ENCODE results near the gene PTH1R.

The PTH1R gene

DNA sequence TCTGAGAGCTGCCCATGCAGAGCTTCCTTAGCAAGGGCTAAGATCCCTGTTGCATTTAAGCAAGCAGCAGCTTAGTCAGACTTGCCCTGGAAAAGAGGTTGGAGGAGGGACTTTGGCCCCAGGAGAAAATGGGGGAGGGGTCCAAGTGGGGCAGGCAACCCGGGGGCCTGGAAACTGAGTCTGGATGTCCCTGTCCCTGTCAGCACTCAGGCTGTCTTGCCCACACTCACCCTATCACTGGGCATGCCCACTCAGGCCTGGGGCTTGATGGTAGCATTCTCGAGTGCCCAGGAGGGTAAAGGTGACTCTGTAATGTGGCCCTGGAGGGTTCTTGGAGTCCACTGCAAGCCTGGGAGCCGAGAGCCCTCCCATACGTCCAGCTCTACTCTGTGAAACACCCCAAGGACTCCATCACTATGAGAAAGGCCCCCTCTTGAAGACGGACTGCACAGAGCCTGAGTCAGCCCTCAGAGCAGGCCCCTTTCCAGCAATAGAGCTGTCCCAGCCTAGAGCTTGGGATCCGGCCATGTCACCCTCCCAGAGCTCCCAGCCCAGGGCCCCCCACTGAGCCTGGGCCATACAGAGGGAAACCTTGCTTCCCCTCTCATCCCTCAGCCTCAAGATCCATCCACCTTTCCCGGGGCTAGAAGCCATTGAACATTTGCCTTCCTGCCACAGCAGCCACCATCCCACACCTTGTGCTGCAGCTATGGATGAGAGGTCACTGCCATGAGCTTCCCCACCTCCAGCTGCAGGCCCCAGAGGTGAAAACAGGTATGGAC, 27.6 kb upstream of the PTH1R start:
- Histone ChIP-seq H3K27me3 (ENCODE audit: insufficient read depth, poor library complexity, severe bottlenecking) (no peaks in the 10 kb centered on the region), H3K4me3 (ENCODE audit: severe bottlenecking) (no peak overlapping the region), H3K4me1 (ENCODE audit: insufficient read depth, poor library complexity, severe bottlenecking) (no peaks in the 10 kb centered on the region), H3K27ac (ENCODE audit: poor library complexity, severe bottlenecking) (no peak overlapping the region), H3K36me3 (ENCODE audit: low read depth) (no peaks in the 10 kb centered on the region), H3K9me3 (ENCODE audit: severe bottlenecking) (no peaks in the 10 kb centered on the region)
- TF ChIP-seq, protein P1, sequence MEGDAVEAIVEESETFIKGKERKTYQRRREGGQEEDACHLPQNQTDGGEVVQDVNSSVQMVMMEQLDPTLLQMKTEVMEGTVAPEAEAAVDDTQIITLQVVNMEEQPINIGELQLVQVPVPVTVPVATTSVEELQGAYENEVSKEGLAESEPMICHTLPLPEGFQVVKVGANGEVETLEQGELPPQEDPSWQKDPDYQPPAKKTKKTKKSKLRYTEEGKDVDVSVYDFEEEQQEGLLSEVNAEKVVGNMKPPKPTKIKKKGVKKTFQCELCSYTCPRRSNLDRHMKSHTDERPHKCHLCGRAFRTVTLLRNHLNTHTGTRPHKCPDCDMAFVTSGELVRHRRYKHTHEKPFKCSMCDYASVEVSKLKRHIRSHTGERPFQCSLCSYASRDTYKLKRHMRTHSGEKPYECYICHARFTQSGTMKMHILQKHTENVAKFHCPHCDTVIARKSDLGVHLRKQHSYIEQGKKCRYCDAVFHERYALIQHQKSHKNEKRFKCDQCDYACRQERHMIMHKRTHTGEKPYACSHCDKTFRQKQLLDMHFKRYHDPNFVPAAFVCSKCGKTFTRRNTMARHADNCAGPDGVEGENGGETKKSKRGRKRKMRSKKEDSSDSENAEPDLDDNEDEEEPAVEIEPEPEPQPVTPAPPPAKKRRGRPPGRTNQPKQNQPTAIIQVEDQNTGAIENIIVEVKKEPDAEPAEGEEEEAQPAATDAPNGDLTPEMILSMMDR (IDR thresholded peaks at IDR 0.05; ENCODE audit: poor library complexity, severe bottlenecking) = no peak
- DNase-seq (ENCODE audit: low spot score) = no peak
- ATAC-seq (ENCODE audit: low read depth) = no peak

GRCh38 chr3:46850468-46850779, 27.1 kb upstream of the PTH1R start:
- TF ChIP-seq, protein P1 (IDR thresholded peaks at IDR 0.05; ENCODE audit: poor library complexity, severe bottlenecking) = no peak

GRCh38 chr3:46851364-46852333, 25.9 kb upstream of the PTH1R start:
- H3K27me3 ChIP-seq (ENCODE audit: insufficient read depth, poor library complexity, severe bottlenecking) = no peaks in the 10 kb centered on the region
- no peaks in the 10 kb centered on the region for H3K4me1 ChIP-seq (ENCODE audit: insufficient read depth, poor library complexity, severe bottlenecking)
- no peaks in the 10 kb centered on the region for H3K9me3 ChIP-seq (ENCODE audit: severe bottlenecking)
- DNase-seq (ENCODE audit: low spot score) (peak; percentile 38), ATAC-seq (ENCODE audit: low read depth) (no peak)
- H3K4me3 ChIP-seq (ENCODE audit: severe bottlenecking) = no peak overlapping the region
- H3K36me3 ChIP-seq (ENCODE audit: low read depth) = no peaks in the 10 kb centered on the region
- no peak overlapping the region for H3K27ac ChIP-seq (ENCODE audit: poor library complexity, severe bottlenecking)
- TF ChIP-seq, protein P1 (IDR thresholded peaks at IDR 0.05; ENCODE audit: poor library complexity, severe bottlenecking) = no peak

More at GRCh38 chr3:46850468-46850779, 27.1 kb upstream of the PTH1R start:
- no peak overlapping the region for H3K27ac ChIP-seq (ENCODE audit: poor library complexity, severe bottlenecking)
- ATAC-seq (ENCODE audit: low read depth) = no peak
- no peak for DNase-seq (ENCODE audit: low spot score)
- no peak overlapping the region for H3K4me3 ChIP-seq (ENCODE audit: severe bottlenecking)
- H3K9me3 ChIP-seq (ENCODE audit: severe bottlenecking) = no peaks in the 10 kb centered on the region
- H3K36me3 ChIP-seq (ENCODE audit: low read depth) = no peaks in the 10 kb centered on the region
- no peaks in the 10 kb centered on the region for H3K4me1 ChIP-seq (ENCODE audit: insufficient read depth, poor library complexity, severe bottlenecking)
- no peaks in the 10 kb centered on the region for H3K27me3 ChIP-seq (ENCODE audit: insufficient read depth, poor library complexity, severe bottlenecking)

DNA sequence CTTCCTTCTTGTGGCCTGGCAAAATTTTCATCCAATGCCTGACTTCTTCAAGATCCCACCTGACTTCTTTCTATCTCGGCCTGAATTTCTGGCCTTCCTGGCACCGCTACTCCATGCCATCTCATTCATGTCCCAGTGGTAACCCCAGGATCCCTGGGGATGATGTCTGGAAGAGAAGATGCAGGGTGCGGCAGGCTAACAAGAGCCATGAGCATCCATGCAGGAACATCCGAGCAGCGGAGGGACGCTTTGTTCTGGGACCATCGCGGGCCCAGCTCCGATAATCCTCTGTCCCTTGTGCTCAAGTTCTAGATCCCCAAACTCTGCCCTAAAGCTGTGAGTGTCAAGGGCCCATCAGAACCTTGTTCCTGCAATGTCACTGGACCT, 25.2 kb upstream of the PTH1R start:
- Histone ChIP-seq H3K9me3 (ENCODE audit: severe bottlenecking) (no peaks in the 10 kb centered on the region), H3K4me1 (ENCODE audit: insufficient read depth, poor library complexity, severe bottlenecking) (no peaks in the 10 kb centered on the region), H3K27ac (ENCODE audit: poor library complexity, severe bottlenecking) (no peak overlapping the region), H3K27me3 (ENCODE audit: insufficient read depth, poor library complexity, severe bottlenecking) (no peaks in the 10 kb centered on the region), H3K4me3 (ENCODE audit: severe bottlenecking) (no peak overlapping the region), H3K36me3 (ENCODE audit: low read depth) (no peaks in the 10 kb centered on the region)
- ATAC-seq (ENCODE audit: low read depth) (no peak), DNase-seq (ENCODE audit: low spot score) (peak; percentile 31)
- TF ChIP-seq, protein P1 (IDR thresholded peaks at IDR 0.05; ENCODE audit: poor library complexity, severe bottlenecking) = no peak
